Sigmoid colon (tissue), 7 donors: Measurements from ENCODE around the gene MOGAT2. TPM values are rescaled to one million over a fixed set of nuclear protein-coding genes. Genes with fewer than 3 reads are reported as not detected.
"Not testable (repeated sequence)": the region's sequence is repeated elsewhere in the genome, so short reads cannot be mapped to it uniquely, and the experiment has no call there.

Source experiments
- DNase-seq: peaks from one replicate; pipeline ENCODE4 v3.0.0-alpha.2; 2019
- H3K27ac ChIP-seq, 4 donors: fragments of 200-600 bp; sonication (generic); one replicate each; pipeline ENCODE4 v1.5.1; 2016 to 2019; ENCODE audit warnings: mild to moderate bottlenecking in 1 of 4
- H3K27me3 ChIP-seq, 3 donors: fragments of 200-600 bp; sonication (generic); one replicate each; pipeline ENCODE4 v1.5.1; 2019; ENCODE audit warnings: mild to moderate bottlenecking in 1 of 3
- H3K36me3 ChIP-seq, 4 donors: fragments of 200-600 bp; sonication (generic); one replicate each; pipeline ENCODE4 v1.5.1; 2016 to 2019
- H3K4me1 ChIP-seq, 4 donors: fragments of 200-600 bp; sonication (generic); one replicate each; pipeline ENCODE4 v1.5.1; 2017 to 2019
- H3K4me3 ChIP-seq, 4 donors: fragments of 200-600 bp; sonication (generic); one replicate each; pipeline ENCODE4 v1.5.1; 2017 to 2019; ENCODE audit warnings: mild to moderate bottlenecking in 2 of 4, moderate library complexity in 1 of 4
- H3K9me3 ChIP-seq, 4 donors: fragments of 200-600 bp in 3 of 4; sonication (generic) in 3 of 4; one replicate each; pipeline versions ENCODE4 v1.5.1 to v1.6.1; 2013 to 2019
- EP300 ChIP-seq, 4 donors: sonication (generic); formaldehyde crosslinking; IDR thresholded peaks; one replicate each; pipeline ENCODE4 v1.6.1; 2017; ENCODE audit warnings: antibody characterized with exemption in 4 of 4
- POLR2A ChIP-seq, 2 donors: fragments of 450-650 bp; IDR thresholded peaks; one replicate each; pipeline ENCODE4 v1.6.1; 2016; ENCODE audit warnings: antibody characterized with exemption in 2 of 2, mild to moderate bottlenecking in 2 of 2, moderate library complexity in 2 of 2
- POLR2AphosphoS5 ChIP-seq, 4 donors: sonication (generic); formaldehyde crosslinking; IDR thresholded peaks; one replicate each; pipeline ENCODE4 v1.6.1; 2017; ENCODE audit warnings: antibody characterized with exemption in 4 of 4
- WGBS, 2 donors: extraction: QIAGEN DNeasy Blood & Tissue Kit; methylation state at CpG; one replicate each; pipeline ENCODE4 v1.1.7; 2013; 5-methylcytosine and 5-hydroxymethylcytosine counted together
- intact Hi-C: fragments of 100-400 bp; cut with DNase I; formaldehyde crosslinking; loops from one replicate; pipeline ENCODE4 v1.15.1; 2023
- polyA plus RNA-seq, 3 donors: library from polyadenylated mRNA; stranded (reverse); fragments of 200-250 nt; gene quantifications; one replicate each; pipeline ENCODE4 v1.2.3, GENCODE V29; 2013
- total RNA-seq, 4 donors: library from RNA; depleted of rRNA; stranded (reverse); fragments of >200 nt; gene quantifications; one replicate each; pipeline ENCODE4 v1.1.0, GENCODE V29; 2016
- TF ChIP-seq, protein P1 (sequence below), 4 experiments: fragments of 450-650 bp in 3 of 4; fragments of 200-600 bp in 1 of 4; IDR thresholded peaks; one replicate each; pipeline ENCODE4 v1.5.1; 2016 to 2019; ENCODE audit warnings: antibody characterized with exemption in 4 of 4, mild to moderate bottlenecking in 3 of 4, moderate library complexity in 2 of 4
- donor health status: healthy with polysubstance abuse.
- donor health status: Bipolar disorder and iron deficiency.
- donor health status: healthy.

Gene MOGAT2
- total and polyA plus RNA-seq, 7 donors = 0.36 to 98.5 (median 27.3) TPM; not detected in 3

GRCh38 chr11:75740681-75741080, 23.0 kb downstream of the MOGAT2 start:
- no peak overlapping the region for H3K27ac ChIP-seq
- intact Hi-C loops = no loop called here
- no peak overlapping the region for H3K4me3 ChIP-seq
- no peak for DNase-seq
- 91 to 92% methylated on average over 1 of the region's 1 CpG for WGBS, 2 donors
- H3K9me3 ChIP-seq = no peaks in the 10 kb centered on the region
- H3K4me1 ChIP-seq = no peaks in the 10 kb centered on the region
- TF ChIP-seq EP300 (IDR thresholded peaks at IDR 0.05) (no peak), POLR2AphosphoS5 (IDR thresholded peaks at IDR 0.05) (no peak), POLR2A (IDR thresholded peaks at IDR 0.05) (no peak)
- TF ChIP-seq, protein P1, sequence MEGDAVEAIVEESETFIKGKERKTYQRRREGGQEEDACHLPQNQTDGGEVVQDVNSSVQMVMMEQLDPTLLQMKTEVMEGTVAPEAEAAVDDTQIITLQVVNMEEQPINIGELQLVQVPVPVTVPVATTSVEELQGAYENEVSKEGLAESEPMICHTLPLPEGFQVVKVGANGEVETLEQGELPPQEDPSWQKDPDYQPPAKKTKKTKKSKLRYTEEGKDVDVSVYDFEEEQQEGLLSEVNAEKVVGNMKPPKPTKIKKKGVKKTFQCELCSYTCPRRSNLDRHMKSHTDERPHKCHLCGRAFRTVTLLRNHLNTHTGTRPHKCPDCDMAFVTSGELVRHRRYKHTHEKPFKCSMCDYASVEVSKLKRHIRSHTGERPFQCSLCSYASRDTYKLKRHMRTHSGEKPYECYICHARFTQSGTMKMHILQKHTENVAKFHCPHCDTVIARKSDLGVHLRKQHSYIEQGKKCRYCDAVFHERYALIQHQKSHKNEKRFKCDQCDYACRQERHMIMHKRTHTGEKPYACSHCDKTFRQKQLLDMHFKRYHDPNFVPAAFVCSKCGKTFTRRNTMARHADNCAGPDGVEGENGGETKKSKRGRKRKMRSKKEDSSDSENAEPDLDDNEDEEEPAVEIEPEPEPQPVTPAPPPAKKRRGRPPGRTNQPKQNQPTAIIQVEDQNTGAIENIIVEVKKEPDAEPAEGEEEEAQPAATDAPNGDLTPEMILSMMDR (IDR thresholded peaks at IDR 0.05) = no peak
- no peaks in the 10 kb centered on the region for H3K27me3 ChIP-seq
- H3K36me3 ChIP-seq = no peaks in the 10 kb centered on the region

- H3K9me3 ChIP-seq, intact Hi-C loops, DNase-seq, H3K4me1 ChIP-seq, H3K27me3 ChIP-seq, H3K4me3 ChIP-seq, H3K27ac ChIP-seq, H3K36me3 ChIP-seq: not testable (repeated sequence)
- WGBS, 2 donors = 92 to 95% methylated on average over 4 of the region's 4 CpGs
Measured at GRCh38 chr11:75743159-75743558, 25.5 kb downstream of the MOGAT2 start.

- H3K36me3 ChIP-seq = no peaks in the 10 kb centered on the region
Measured at GRCh38 chr11:75743711-75744563, 26.3 kb downstream of the MOGAT2 start.

GRCh38 chr11:75745807-75746206, 28.2 kb downstream of the MOGAT2 start:
- H3K4me1 ChIP-seq = no peaks in the 10 kb centered on the region
- no peak overlapping the region for H3K4me3 ChIP-seq
- TF ChIP-seq, protein P1 (IDR thresholded peaks at IDR 0.05) = no peak
- TF ChIP-seq POLR2AphosphoS5 (IDR thresholded peaks at IDR 0.05) (no peak), POLR2A (IDR thresholded peaks at IDR 0.05) (no peak), EP300 (IDR thresholded peaks at IDR 0.05) (no peak)
- no peaks in the 10 kb centered on the region for H3K27me3 ChIP-seq
- 90 to 93% methylated on average over 5 of the region's 5 CpGs for WGBS, 2 donors
- intact Hi-C loops = no loop called here
- DNase-seq = no peak
- no peak overlapping the region for H3K27ac ChIP-seq
- H3K9me3 ChIP-seq = no peaks in the 10 kb centered on the region
- H3K36me3 ChIP-seq = no peaks in the 10 kb centered on the region

More at GRCh38 chr11:75743711-75744563, 26.3 kb downstream of the MOGAT2 start:
- WGBS, 2 donors = 61 to 67% methylated on average over 9 of the region's 9 CpGs
- Histone ChIP-seq H3K4me1 (no peaks in the 10 kb centered on the region), H3K27ac (no peak overlapping the region), H3K9me3 (no peaks in the 10 kb centered on the region), H3K4me3 (no peak overlapping the region), H3K27me3 (no peaks in the 10 kb centered on the region)
- no peak for DNase-seq
- intact Hi-C loops = no loop called here
- TF ChIP-seq POLR2A (IDR thresholded peaks at IDR 0.05) (no peak), POLR2AphosphoS5 (IDR thresholded peaks at IDR 0.05) (no peak), EP300 (IDR thresholded peaks at IDR 0.05) (no peak)
- TF ChIP-seq, protein P1 (IDR thresholded peaks at IDR 0.05) = no peak

DNA sequence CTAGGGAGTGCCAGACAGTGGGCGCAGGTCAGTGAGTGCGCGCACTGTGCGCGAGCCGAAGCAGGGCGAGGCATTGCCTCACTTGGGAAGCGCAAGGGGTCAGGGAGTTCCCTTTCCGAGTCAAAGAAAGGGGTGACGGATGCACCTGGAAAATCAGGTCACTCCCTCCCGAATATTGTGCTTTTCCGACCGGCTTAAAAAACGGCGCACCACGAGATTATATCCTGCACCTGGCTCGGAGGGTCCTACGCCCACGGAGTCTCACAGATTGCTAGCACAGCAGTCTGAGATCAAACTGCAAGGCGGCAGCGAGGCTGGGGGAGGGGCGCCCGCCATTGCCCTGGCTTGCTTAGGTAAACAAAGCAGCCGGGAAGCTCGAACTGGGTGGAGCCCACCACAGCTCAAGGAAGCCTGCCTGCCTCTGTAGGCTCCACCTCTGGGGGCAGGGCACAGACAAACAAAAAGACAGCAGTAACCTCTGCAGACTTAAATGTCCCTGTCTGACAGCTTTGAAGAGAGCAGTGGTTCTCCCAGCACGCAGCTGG, 31.2 kb downstream of the MOGAT2 start:
- H3K27ac ChIP-seq, H3K4me1 ChIP-seq, H3K36me3 ChIP-seq, H3K27me3 ChIP-seq, intact Hi-C loops, H3K9me3 ChIP-seq, H3K4me3 ChIP-seq, DNase-seq: not testable (repeated sequence)
- 15 to 55% methylated on average over 18 of the region's 26 CpGs for WGBS, 2 donors

DNA sequence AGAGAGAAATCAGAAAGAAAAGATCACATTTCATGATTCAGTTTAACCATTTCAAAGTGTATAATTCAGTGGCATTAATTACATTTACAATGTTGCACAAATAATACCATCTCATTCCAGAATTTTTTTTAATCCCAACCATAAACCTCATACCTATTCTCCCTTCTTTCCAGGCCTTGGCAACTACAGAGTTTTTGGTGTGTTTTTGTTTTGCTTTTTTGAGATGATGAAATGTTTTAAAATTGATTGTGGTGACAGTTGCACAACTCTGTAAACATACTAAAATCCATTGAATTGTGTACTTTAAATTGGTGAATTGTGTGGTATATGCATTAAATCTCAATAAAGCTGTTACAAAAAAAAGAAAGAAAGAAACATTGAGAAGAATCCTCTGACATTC, 37.3 kb downstream of the MOGAT2 start:
- H3K9me3 ChIP-seq, H3K4me1 ChIP-seq, H3K27ac ChIP-seq, intact Hi-C loops, H3K36me3 ChIP-seq, H3K27me3 ChIP-seq, H3K4me3 ChIP-seq, DNase-seq: not testable (repeated sequence)
